Left ventricle myocardium inferior (tissue), 1 donor: ENCODE data around the gene ST6GALNAC3. TPM values are rescaled to one million over a fixed set of nuclear protein-coding genes. Genes with fewer than 3 reads are reported as not detected.

Experiments used
- DNase-seq: peaks from one replicate; pipeline ENCODE4 v3.0.0-alpha.2; 2020
- H3K27ac ChIP-seq: fragments of 200-600 bp; replicated peaks from 2 replicates; pipeline ENCODE4 v1.8.0; 2021
- H3K27me3 ChIP-seq: fragments of 200-600 bp; 2 replicates; pipeline ENCODE4 v1.8.0; 2021; ENCODE audit warnings: low read depth
- H3K36me3 ChIP-seq: fragments of 200-600 bp; 2 replicates; pipeline ENCODE4 v1.8.0; 2021
- H3K4me1 ChIP-seq: fragments of 200-600 bp; 2 replicates; pipeline ENCODE4 v1.8.0; 2021
- H3K4me3 ChIP-seq: fragments of 200-600 bp; 2 replicates; pipeline ENCODE4 v1.8.0; 2021; ENCODE audit warnings: mild to moderate bottlenecking, moderate library complexity
- H3K9me3 ChIP-seq: fragments of 200-600 bp; replicated peaks from 2 replicates; pipeline ENCODE4 v1.8.0; 2021
- CTCF ChIP-seq: fragments of 200-600 bp; IDR thresholded peaks from 2 replicates; pipeline ENCODE4 v1.8.0; 2021; ENCODE audit warnings: antibody characterized with exemption, mild to moderate bottlenecking, borderline replicate concordance
- intact Hi-C: fragments of 100-400 bp; cut with micrococcal nuclease; formaldehyde crosslinking; loops from one replicate; pipeline ENCODE4 v1.11.0; 2022
- total RNA-seq: library from RNA; stranded (reverse); fragmentation: NEBNext Ultra II Directional; extraction: Animal tissue kit (Norgen Biotek cat#: 25700); gene quantifications from one replicate; pipeline ENCODE4 v1.2.1, GENCODE V29; 2021
- donor health status: DM: no; HTN: yes; CAD: no; lungs with severe emphysema.

ST6GALNAC3 gene
- total RNA-seq, 1 donor from 2014 or later: 4.5 TPM

GRCh38 chr1:76496871-76497270 lies 422.3 kb downstream of the ST6GALNAC3 start:
- intact Hi-C loops: no loop called here
- Histone ChIP-seq H3K27me3 (no peaks in the 10 kb centered on the region), H3K9me3 (no peaks in the 10 kb centered on the region), H3K36me3 (no peaks in the 10 kb centered on the region), H3K4me1 (peaks cover 11% of the 10 kb centered on the region), H3K27ac (no peak overlapping the region), H3K4me3 (no peak overlapping the region)
- DNase-seq: no peak
- TF ChIP-seq CTCF: no peak

GRCh38 chr1:76500116-76500515 lies 425.6 kb downstream of the ST6GALNAC3 start:
- no peaks in the 10 kb centered on the region for H3K9me3 ChIP-seq
- H3K4me3 ChIP-seq: no peak overlapping the region
- intact Hi-C loops: no loop called here
- no peaks in the 10 kb centered on the region for H3K36me3 ChIP-seq
- H3K27me3 ChIP-seq: no peaks in the 10 kb centered on the region
- no peak for DNase-seq
- no peak for TF ChIP-seq CTCF
- peaks cover 11% of the 10 kb centered on the region for H3K4me1 ChIP-seq
- no peak overlapping the region for H3K27ac ChIP-seq

GRCh38 chr1:76501136-76501535 lies 426.6 kb downstream of the ST6GALNAC3 start:
- Histone ChIP-seq H3K4me1 (peaks cover 11% of the 10 kb centered on the region), H3K27ac (no peak overlapping the region), H3K9me3 (no peaks in the 10 kb centered on the region), H3K36me3 (no peaks in the 10 kb centered on the region), H3K27me3 (no peaks in the 10 kb centered on the region), H3K4me3 (no peak overlapping the region)
- DNase-seq: no peak
- intact Hi-C loops: no loop called here
- TF ChIP-seq CTCF: no peak

GRCh38 chr1:76501586-76502219 lies 427.2 kb downstream of the ST6GALNAC3 start:
- no peak overlapping the region for H3K4me3 ChIP-seq
- DNase-seq: no peak
- no peak overlapping the region for H3K27ac ChIP-seq
- no peaks in the 10 kb centered on the region for H3K9me3 ChIP-seq
- no peaks in the 10 kb centered on the region for H3K27me3 ChIP-seq
- no peak for TF ChIP-seq CTCF
- H3K36me3 ChIP-seq: no peaks in the 10 kb centered on the region
- H3K4me1 ChIP-seq: peaks cover 11% of the 10 kb centered on the region
- intact Hi-C loops: no loop called here

GRCh38 chr1:76503100-76503499 lies 428.6 kb downstream of the ST6GALNAC3 start:
- intact Hi-C loops: no loop called here
- H3K4me3 ChIP-seq: no peak overlapping the region

More at GRCh38 chr1:76503100-76503499, 428.6 kb downstream of the ST6GALNAC3 start:
- no peak for TF ChIP-seq CTCF
- Histone ChIP-seq H3K4me1 (peaks cover 11% of the 10 kb centered on the region), H3K27ac (no peak overlapping the region), H3K27me3 (no peaks in the 10 kb centered on the region), H3K36me3 (no peaks in the 10 kb centered on the region), H3K9me3 (no peaks in the 10 kb centered on the region)
- DNase-seq: no peak
